Lower leg skin (tissue), 4 donors: Measurements from ENCODE around the gene CKAP4. TPM values are rescaled to one million over a fixed set of nuclear protein-coding genes. Genes with fewer than 3 reads are reported as not detected.
A peak's percentile ranks its signal among the peaks of the same experiment; 100 is the strongest.

Source experiments
- DNase-seq, 2 donors: peaks; one replicate each; pipeline ENCODE4 v3.0.0-alpha.2; 2019; ENCODE audit warnings: low spot score in 2 of 2
- H3K4me3 ChIP-seq: fragments of 200-600 bp; sonication (generic); 2 replicates; pipeline ENCODE4 v1.5.1; 2017; ENCODE audit warnings: mild to moderate bottlenecking, low read depth; ENCODE audit not compliant: poor library complexity, severe bottlenecking
- POLR2A ChIP-seq, 2 donors: fragments of 450-650 bp; IDR thresholded peaks; one replicate each; pipeline ENCODE4 v1.6.1; 2016 to 2017; ENCODE audit warnings: antibody characterized with exemption in 2 of 2, mild to moderate bottlenecking in 1 of 2, moderate library complexity in 1 of 2
- WGBS, 2 donors: methylation state at CpG; one replicate each; pipeline ENCODE4 v1.1.5; 2018; 5-methylcytosine and 5-hydroxymethylcytosine counted together
- intact Hi-C: fragments of 100-400 bp; cut with DNase I; formaldehyde crosslinking; loops from one replicate; pipeline ENCODE4 v1.15.0; 2023; ENCODE audit warnings: low total_unique reads
- total RNA-seq, 4 donors: library from RNA; depleted of rRNA; stranded (reverse); fragments of >200 nt; gene quantifications; one replicate each; pipeline ENCODE4 v1.1.0, GENCODE V29; 2016
- TF ChIP-seq, protein P1 (sequence below), 3 donors: fragments of 450-650 bp; IDR thresholded peaks; one replicate each; pipeline ENCODE4 v1.5.1; 2016; ENCODE audit warnings: antibody characterized with exemption in 3 of 3, mild to moderate bottlenecking in 3 of 3, moderate library complexity in 2 of 3

CKAP4 gene
- total RNA-seq, 4 donors from 2014 or later: 57.2 to 80.3 (median 73.6) TPM

- WGBS, 2 donors: 85 to 95% methylated on average over 6 of the region's 6 CpGs
- no peak overlapping the region for H3K4me3 ChIP-seq
- intact Hi-C loops: no loop called here
- TF ChIP-seq, protein P1, sequence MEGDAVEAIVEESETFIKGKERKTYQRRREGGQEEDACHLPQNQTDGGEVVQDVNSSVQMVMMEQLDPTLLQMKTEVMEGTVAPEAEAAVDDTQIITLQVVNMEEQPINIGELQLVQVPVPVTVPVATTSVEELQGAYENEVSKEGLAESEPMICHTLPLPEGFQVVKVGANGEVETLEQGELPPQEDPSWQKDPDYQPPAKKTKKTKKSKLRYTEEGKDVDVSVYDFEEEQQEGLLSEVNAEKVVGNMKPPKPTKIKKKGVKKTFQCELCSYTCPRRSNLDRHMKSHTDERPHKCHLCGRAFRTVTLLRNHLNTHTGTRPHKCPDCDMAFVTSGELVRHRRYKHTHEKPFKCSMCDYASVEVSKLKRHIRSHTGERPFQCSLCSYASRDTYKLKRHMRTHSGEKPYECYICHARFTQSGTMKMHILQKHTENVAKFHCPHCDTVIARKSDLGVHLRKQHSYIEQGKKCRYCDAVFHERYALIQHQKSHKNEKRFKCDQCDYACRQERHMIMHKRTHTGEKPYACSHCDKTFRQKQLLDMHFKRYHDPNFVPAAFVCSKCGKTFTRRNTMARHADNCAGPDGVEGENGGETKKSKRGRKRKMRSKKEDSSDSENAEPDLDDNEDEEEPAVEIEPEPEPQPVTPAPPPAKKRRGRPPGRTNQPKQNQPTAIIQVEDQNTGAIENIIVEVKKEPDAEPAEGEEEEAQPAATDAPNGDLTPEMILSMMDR (IDR thresholded peaks at IDR 0.05): no peak
- no peak for TF ChIP-seq POLR2A (IDR thresholded peaks at IDR 0.05)
- DNase-seq: no peak
Observed at GRCh38 chr12:106273491-106273890, 25.7 kb upstream of the CKAP4 start.

- DNase-seq: no peak
- H3K4me3 ChIP-seq: no peak overlapping the region
- TF ChIP-seq, protein P1 (IDR thresholded peaks at IDR 0.05): no peak
- no peak for TF ChIP-seq POLR2A (IDR thresholded peaks at IDR 0.05)
- 53 to 76% methylated on average over 5 of the region's 5 CpGs for WGBS, 2 donors
- intact Hi-C loops: no loop called here
Observed at GRCh38 chr12:106271575-106272505, 24.0 kb upstream of the CKAP4 start.

- H3K4me3 ChIP-seq: no peak overlapping the region
- WGBS, 2 donors: 87 to 89% methylated on average over 7 of the region's 7 CpGs
- no peak for DNase-seq
- intact Hi-C loops: no loop called here
- TF ChIP-seq POLR2A (IDR thresholded peaks at IDR 0.05): no peak
- TF ChIP-seq, protein P1 (IDR thresholded peaks at IDR 0.05): no peak
Observed at GRCh38 chr12:106269150-106269771, 21.4 kb upstream of the CKAP4 start.

- intact Hi-C loops: no loop called here
- 76 to 83% methylated on average over 2 of the region's 2 CpGs for WGBS, 2 donors
- TF ChIP-seq, protein P1 (IDR thresholded peaks at IDR 0.05): no peak
- TF ChIP-seq POLR2A (IDR thresholded peaks at IDR 0.05): no peak
- peak in 1 of 2 donors; percentile 7 for DNase-seq
- no peak overlapping the region for H3K4me3 ChIP-seq
Observed at GRCh38 chr12:106267535-106267934, 19.7 kb upstream of the CKAP4 start.

- TF ChIP-seq, protein P1 (IDR thresholded peaks at IDR 0.05): no peak
- no peak for TF ChIP-seq POLR2A (IDR thresholded peaks at IDR 0.05)
- DNase-seq: peak in 1 of 2 donors; percentile 3
- H3K4me3 ChIP-seq: no peak overlapping the region
- 79% methylated on average over 1 of the region's 1 CpG for WGBS, 2 donors
- intact Hi-C loops: no loop called here
Observed at GRCh38 chr12:106265116-106265515, 17.3 kb upstream of the CKAP4 start.
